ENCODE results near the gene SPTLC3.

Gene SPTLC3

GRCh38 chr20:12965870-12966251 lies 42.9 kb upstream of the SPTLC3 start:
- H3K27ac ChIP-seq = no peak overlapping the region
- no peaks in the 10 kb centered on the region for H3K27me3 ChIP-seq
- H3K9me3 ChIP-seq = no peaks in the 10 kb centered on the region
- no peak overlapping the region for H3K4me3 ChIP-seq (ENCODE audit: low read depth in 1 of 2, low read length in 1 of 2)
- no peaks in the 10 kb centered on the region for H3K36me3 ChIP-seq
- no peak for TF ChIP-seq CTCF (IDR thresholded peaks at IDR 0.05)
- no peaks in the 10 kb centered on the region for H3K4me1 ChIP-seq (ENCODE audit: control insufficient read depth in 1 of 2, insufficient read depth in 1 of 2, low read depth in 1 of 2, low read length in 1 of 2)

- Histone ChIP-seq H3K4me3 (ENCODE audit: low read depth in 1 of 2, low read length in 1 of 2) (no peak overlapping the region), H3K27me3 (no peaks in the 10 kb centered on the region), H3K4me1 (ENCODE audit: control insufficient read depth in 1 of 2, insufficient read depth in 1 of 2, low read depth in 1 of 2, low read length in 1 of 2) (no peaks in the 10 kb centered on the region), H3K9me3 (no peaks in the 10 kb centered on the region), H3K36me3 (no peaks in the 10 kb centered on the region), H3K27ac (no peak overlapping the region)
- TF ChIP-seq CTCF (IDR thresholded peaks at IDR 0.05) = no peak
These were observed 42.2 kb upstream of the SPTLC3 start for GRCh38 chr20:12966468-12967085.

GRCh38 chr20:12967932-12968331 lies 40.8 kb upstream of the SPTLC3 start:
- Histone ChIP-seq H3K27ac (no peak overlapping the region), H3K9me3 (no peaks in the 10 kb centered on the region), H3K27me3 (no peaks in the 10 kb centered on the region), H3K4me3 (ENCODE audit: low read depth in 1 of 2, low read length in 1 of 2) (no peak overlapping the region), H3K4me1 (ENCODE audit: control insufficient read depth in 1 of 2, insufficient read depth in 1 of 2, low read depth in 1 of 2, low read length in 1 of 2) (no peaks in the 10 kb centered on the region), H3K36me3 (no peaks in the 10 kb centered on the region)
- no peak for TF ChIP-seq CTCF (IDR thresholded peaks at IDR 0.05)

GRCh38 chr20:12968472-12968871 lies 40.3 kb upstream of the SPTLC3 start:
- no peak for TF ChIP-seq CTCF (IDR thresholded peaks at IDR 0.05)
- no peaks in the 10 kb centered on the region for H3K9me3 ChIP-seq
- no peaks in the 10 kb centered on the region for H3K27me3 ChIP-seq
- no peak overlapping the region for H3K4me3 ChIP-seq (ENCODE audit: low read depth in 1 of 2, low read length in 1 of 2)
- H3K4me1 ChIP-seq (ENCODE audit: control insufficient read depth in 1 of 2, insufficient read depth in 1 of 2, low read depth in 1 of 2, low read length in 1 of 2) = no peaks in the 10 kb centered on the region
- no peaks in the 10 kb centered on the region for H3K36me3 ChIP-seq
- no peak overlapping the region for H3K27ac ChIP-seq

- no peaks in the 10 kb centered on the region for H3K4me1 ChIP-seq (ENCODE audit: control insufficient read depth in 1 of 2, insufficient read depth in 1 of 2, low read depth in 1 of 2, low read length in 1 of 2)
- H3K27ac ChIP-seq = no peak overlapping the region
- H3K27me3 ChIP-seq = no peaks in the 10 kb centered on the region
- H3K4me3 ChIP-seq (ENCODE audit: low read depth in 1 of 2, low read length in 1 of 2) = no peak overlapping the region
- H3K9me3 ChIP-seq = no peaks in the 10 kb centered on the region
- H3K36me3 ChIP-seq = no peaks in the 10 kb centered on the region
- TF ChIP-seq CTCF (IDR thresholded peaks at IDR 0.05) = no peak
These were observed 39.6 kb upstream of the SPTLC3 start for GRCh38 chr20:12969071-12969669.

All from neutrophil (primary cell).